ENCODE measurements around the gene PRR12. TPM values are rescaled to one million over a fixed set of nuclear protein-coding genes. Genes with fewer than 3 reads are reported as not detected.

PRR12 gene
- total and polyA plus RNA-seq, 4 donors = 0.86 to 3.5 (median 2.8) TPM

GRCh38 chr19:49564616-49565045 is 26.4 kb upstream of the PRR12 start:
- Histone ChIP-seq H3K4me3 (ENCODE audit: low read depth in 1 of 3, low read length in 3 of 3) (no peak overlapping the region), H3K27ac (ENCODE audit: low read depth in 1 of 2, low read length in 2 of 2) (no peak overlapping the region), H3K4me1 (ENCODE audit: control insufficient read depth in 4 of 4, insufficient read depth in 4 of 4, low read length in 3 of 4) (peaks cover 0 to 13% (median 4%) of the 10 kb centered on the region in 4 donors), H3K9ac (ENCODE audit: low read depth in 1 of 2, low read length in 2 of 2) (no peak overlapping the region), H3K27me3 (ENCODE audit: control insufficient read depth in 4 of 4, insufficient read depth in 4 of 4, low read length in 3 of 4) (no peaks in the 10 kb centered on the region), H3K9me3 (ENCODE audit: control insufficient read depth in 4 of 4, low read length in 3 of 4) (no peaks in the 10 kb centered on the region), H3K36me3 (ENCODE audit: control insufficient read depth in 4 of 4, insufficient read depth in 3 of 4, low read depth in 1 of 4, low read length in 3 of 4) (peaks cover 0 to 4% (median 1%) of the 10 kb centered on the region in 4 donors)
- no peak for DNase-seq (ENCODE audit: low spot score)
- 83% methylated on average over 6 of the region's 6 CpGs for WGBS
- no peak for TF ChIP-seq EGR1 (IDR thresholded peaks at IDR 0.05; ENCODE audit: low read depth in 2 of 2)
- no peak for TF ChIP-seq FOXA2 (IDR thresholded peaks at IDR 0.05)
- no peak for TF ChIP-seq CTCF (IDR thresholded peaks at IDR 0.05; ENCODE audit: low read depth, low read length, missing input control)
- TF ChIP-seq ATF3 (IDR thresholded peaks at IDR 0.05) = no peak
- TF ChIP-seq MAX (IDR thresholded peaks at IDR 0.05) = no peak
- TF ChIP-seq TAF1 (conservative IDR thresholded peaks at IDR 0.05) = no peak
- no peak for TF ChIP-seq JUND (IDR thresholded peaks at IDR 0.05)
- TF ChIP-seq GABPA (IDR thresholded peaks at IDR 0.05 in 1 of 2, conservative IDR thresholded peaks at IDR 0.05 in 1 of 2) = no peak

- WGBS = 62% methylated on average over 4 of the region's 4 CpGs
- Histone ChIP-seq H3K4me3 (ENCODE audit: low read depth in 1 of 3, low read length in 3 of 3) (no peak overlapping the region), H3K27ac (ENCODE audit: low read depth in 1 of 2, low read length in 2 of 2) (no peak overlapping the region), H3K27me3 (ENCODE audit: control insufficient read depth in 4 of 4, insufficient read depth in 4 of 4, low read length in 3 of 4) (no peaks in the 10 kb centered on the region), H3K4me1 (ENCODE audit: control insufficient read depth in 4 of 4, insufficient read depth in 4 of 4, low read length in 3 of 4) (peaks cover 0 to 14% (median 6%) of the 10 kb centered on the region in 4 donors), H3K9me3 (ENCODE audit: control insufficient read depth in 4 of 4, low read length in 3 of 4) (no peaks in the 10 kb centered on the region), H3K9ac (ENCODE audit: low read depth in 1 of 2, low read length in 2 of 2) (no peak overlapping the region), H3K36me3 (ENCODE audit: control insufficient read depth in 4 of 4, insufficient read depth in 3 of 4, low read depth in 1 of 4, low read length in 3 of 4) (peaks cover 0 to 3% (median 0%) of the 10 kb centered on the region in 4 donors)
- no peak for TF ChIP-seq SP1 (IDR thresholded peaks at IDR 0.05)
- no peak for TF ChIP-seq GABPA (IDR thresholded peaks at IDR 0.05 in 1 of 2, conservative IDR thresholded peaks at IDR 0.05 in 1 of 2)
- no peak for DNase-seq (ENCODE audit: low spot score)
Observed at GRCh38 chr19:49565261-49565660, 25.7 kb upstream of the PRR12 start.

GRCh38 chr19:49566302-49566701 is 24.7 kb upstream of the PRR12 start:
- no peak overlapping the region for H3K9ac ChIP-seq (ENCODE audit: low read depth in 1 of 2, low read length in 2 of 2)
- no peaks in the 10 kb centered on the region for H3K27me3 ChIP-seq (ENCODE audit: control insufficient read depth in 4 of 4, insufficient read depth in 4 of 4, low read length in 3 of 4)
- 98% methylated on average over 3 of the region's 3 CpGs for WGBS
- TF ChIP-seq EGR1 (IDR thresholded peaks at IDR 0.05; ENCODE audit: low read depth in 2 of 2) (no peak), ATF3 (IDR thresholded peaks at IDR 0.05) (no peak), HNF4G (IDR thresholded peaks at IDR 0.05) (no peak), FOXA1 (IDR thresholded peaks at IDR 0.05) (no peak), REST (IDR thresholded peaks at IDR 0.05) (no peak), JUND (IDR thresholded peaks at IDR 0.05) (no peak), TAF1 (conservative IDR thresholded peaks at IDR 0.05) (no peak), SP1 (IDR thresholded peaks at IDR 0.05) (no peak), GABPA (IDR thresholded peaks at IDR 0.05 in 1 of 2, conservative IDR thresholded peaks at IDR 0.05 in 1 of 2) (no peak), CTCF (IDR thresholded peaks at IDR 0.05; ENCODE audit: low read depth, low read length, missing input control) (no peak), FOXA2 (IDR thresholded peaks at IDR 0.05) (no peak), YY1 (IDR thresholded peaks at IDR 0.05) (no peak), RXRA (IDR thresholded peaks at IDR 0.05) (no peak), NR2F2 (IDR thresholded peaks at IDR 0.05) (no peak)
- no peak for DNase-seq (ENCODE audit: low spot score)
- no peak overlapping the region for H3K27ac ChIP-seq (ENCODE audit: low read depth in 1 of 2, low read length in 2 of 2)
- peaks cover 0 to 13% (median 13%) of the 10 kb centered on the region in 4 donors for H3K4me1 ChIP-seq (ENCODE audit: control insufficient read depth in 4 of 4, insufficient read depth in 4 of 4, low read length in 3 of 4)
- peaks cover 0 to 3% (median 0%) of the 10 kb centered on the region in 4 donors for H3K36me3 ChIP-seq (ENCODE audit: control insufficient read depth in 4 of 4, insufficient read depth in 3 of 4, low read depth in 1 of 4, low read length in 3 of 4)
- no peaks in the 10 kb centered on the region for H3K9me3 ChIP-seq (ENCODE audit: control insufficient read depth in 4 of 4, low read length in 3 of 4)
- no peak overlapping the region for H3K4me3 ChIP-seq (ENCODE audit: low read depth in 1 of 3, low read length in 3 of 3)

Measured in liver (tissue), 9 donors.